ENCODE measurements around the gene PCDHGA11.
"Not testable (repeated sequence)": the region's sequence is repeated elsewhere in the genome, so short reads cannot be mapped to it uniquely, and the experiment has no call there.

The PCDHGA11 gene

GRCh38 chr5:141432726-141433125 is 11.9 kb downstream of the PCDHGA11 start:
- DNase-seq = not testable (repeated sequence)

DNA sequence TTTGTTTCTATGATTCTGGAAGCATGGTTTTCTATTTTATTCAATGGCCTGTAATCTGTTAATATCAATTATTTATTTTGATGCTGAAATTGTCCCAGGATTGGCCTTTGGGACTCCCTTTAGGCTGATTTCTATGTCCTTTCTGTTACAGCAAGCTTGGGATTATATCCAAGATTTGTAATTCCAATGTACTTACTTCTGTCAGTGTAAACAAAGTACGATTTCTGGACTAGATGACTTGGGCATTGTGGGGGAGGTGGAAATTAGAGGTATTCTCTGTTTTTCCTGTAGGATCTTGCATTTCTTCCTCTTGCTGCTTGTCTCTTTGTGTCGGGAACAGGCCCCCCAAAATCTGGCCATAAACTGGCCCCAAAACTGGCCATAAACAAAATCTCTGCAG is 13.2 kb downstream of the PCDHGA11 start:
- DNase-seq = no peak

- DNase-seq = no peak
These were observed 16.4 kb downstream of the PCDHGA11 start for GRCh38 chr5:141437221-141437620.

- no peak for DNase-seq
These were observed 18.7 kb downstream of the PCDHGA11 start for GRCh38 chr5:141439411-141440141.

DNA sequence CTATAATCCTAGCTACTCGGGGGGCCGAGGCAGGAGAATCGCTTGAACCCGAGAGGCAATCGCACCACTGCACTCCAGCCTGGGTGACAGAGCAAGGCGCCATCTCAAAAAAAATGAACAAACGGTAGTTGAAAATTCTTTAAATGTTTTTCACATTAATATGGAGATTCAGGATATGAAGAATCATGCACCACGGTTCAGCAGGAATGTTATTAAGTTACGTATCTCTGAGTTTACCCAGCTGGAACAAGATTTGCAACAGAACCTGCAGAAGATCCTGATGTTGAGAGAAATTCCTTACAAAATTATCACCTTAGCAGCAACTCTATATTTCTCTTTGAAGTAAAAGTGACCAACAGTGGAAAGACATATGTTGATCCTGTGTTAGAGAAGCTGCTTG is 19.5 kb downstream of the PCDHGA11 start:
- no peak for DNase-seq

- no peak for DNase-seq
These were observed 20.8 kb downstream of the PCDHGA11 start for GRCh38 chr5:141441571-141442170.

DNA sequence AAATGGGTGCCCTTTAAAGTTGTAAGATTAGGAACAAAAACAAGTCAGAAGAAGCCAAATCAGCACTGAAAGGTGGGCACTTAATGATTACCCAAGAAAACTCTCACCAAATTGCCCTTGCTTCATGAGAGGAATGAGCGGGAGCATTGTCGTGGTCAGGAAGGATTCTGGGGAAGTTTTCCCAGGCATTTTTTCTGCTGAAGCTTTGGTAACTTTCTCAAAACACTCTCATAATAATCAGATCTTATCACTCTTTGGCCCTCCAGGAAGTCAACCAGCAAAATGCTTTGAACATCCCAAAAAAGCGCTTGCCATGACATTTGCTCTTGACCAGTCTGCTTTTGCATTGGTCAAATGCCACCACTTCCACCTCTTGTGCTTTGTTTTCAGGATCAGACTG is 44.5 kb downstream of the PCDHGA11 start:
- DNase-seq = no peak

All from GOT3 (cell line).